NCI-H1105 (cell line): ENCODE results near the gene MTF2.
"Not testable (repeated sequence)": the region's sequence is repeated elsewhere in the genome, so short reads cannot be mapped to it uniquely, and the experiment has no call there.

ENCODE experiments used
- DNase-seq: peaks from one replicate; lab custom pipeline; 2025; lab: John Stamatoyannopoulos, UW

Gene MTF2

DNA sequence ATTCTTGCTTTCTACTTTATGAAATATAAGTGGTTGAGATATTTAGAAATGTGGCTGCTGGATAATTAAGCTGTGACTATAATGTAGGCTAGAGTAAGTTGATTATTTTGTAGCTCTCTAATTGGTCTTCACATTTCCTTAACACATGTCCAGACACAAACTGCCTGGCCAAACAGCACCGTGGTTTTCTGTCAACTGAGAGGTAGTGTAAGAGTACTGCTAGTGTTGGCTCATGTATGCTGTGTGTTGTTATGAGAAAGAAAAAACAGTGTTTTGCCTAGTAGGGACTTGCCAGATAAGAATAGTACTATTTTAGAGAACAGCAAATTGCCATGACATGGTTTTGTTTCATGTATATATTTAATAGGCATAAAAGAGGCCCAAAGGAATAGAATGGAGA lies 64.1 kb downstream of the MTF2 start:
- DNase-seq: no peak

DNA sequence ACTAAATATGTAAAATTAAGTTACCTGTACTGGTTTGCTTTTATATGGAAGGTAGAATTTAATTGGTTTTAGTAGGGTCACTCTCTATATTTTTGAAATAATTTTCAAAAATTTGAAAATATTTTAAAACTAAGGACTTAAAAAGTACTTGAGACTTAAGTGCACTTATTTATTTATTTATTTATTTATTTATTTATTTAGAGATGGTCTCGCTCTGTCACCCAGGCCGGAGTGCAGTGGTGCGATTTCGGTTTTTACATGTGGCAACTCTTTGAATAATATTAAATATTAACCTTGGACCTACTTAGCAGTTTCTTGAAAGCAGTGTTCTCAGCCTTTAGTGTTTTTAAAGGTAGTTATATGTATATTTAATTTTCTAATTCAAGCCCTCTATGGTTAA lies 64.7 kb downstream of the MTF2 start:
- no peak for DNase-seq

GRCh38 chr1:93148001-93148400 lies 68.9 kb downstream of the MTF2 start:
- no peak for DNase-seq

- no peak for DNase-seq
Measured at GRCh38 chr1:93150729-93151128, 71.6 kb downstream of the MTF2 start.

- no peak for DNase-seq
Measured at GRCh38 chr1:93151474-93151873, 72.4 kb downstream of the MTF2 start.

GRCh38 chr1:93152835-93153234 lies 73.8 kb downstream of the MTF2 start:
- no peak for DNase-seq

GRCh38 chr1:93154898-93155297 lies 75.8 kb downstream of the MTF2 start:
- DNase-seq: no peak

DNA sequence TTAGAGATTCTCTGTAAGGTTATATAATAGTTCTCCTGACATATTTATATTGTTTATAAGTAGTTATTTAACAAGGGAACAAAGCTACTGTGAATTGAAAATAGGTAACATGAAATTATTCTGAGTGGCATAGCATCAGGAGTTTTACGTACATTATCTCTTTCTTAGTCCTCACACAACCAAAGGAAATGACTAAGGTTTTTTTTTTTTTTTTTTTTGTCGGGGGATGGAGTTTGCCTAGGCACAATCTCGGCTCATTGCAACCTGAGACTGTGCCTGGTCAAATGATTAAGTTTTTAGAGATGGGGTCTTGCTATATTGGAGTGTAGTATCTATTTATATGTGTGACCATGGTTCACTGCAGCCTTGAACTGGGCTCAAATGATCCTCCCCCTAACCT lies 76.3 kb downstream of the MTF2 start:
- no peak for DNase-seq

- no peak for DNase-seq
Measured at GRCh38 chr1:93159337-93159736, 80.3 kb downstream of the MTF2 start.

DNA sequence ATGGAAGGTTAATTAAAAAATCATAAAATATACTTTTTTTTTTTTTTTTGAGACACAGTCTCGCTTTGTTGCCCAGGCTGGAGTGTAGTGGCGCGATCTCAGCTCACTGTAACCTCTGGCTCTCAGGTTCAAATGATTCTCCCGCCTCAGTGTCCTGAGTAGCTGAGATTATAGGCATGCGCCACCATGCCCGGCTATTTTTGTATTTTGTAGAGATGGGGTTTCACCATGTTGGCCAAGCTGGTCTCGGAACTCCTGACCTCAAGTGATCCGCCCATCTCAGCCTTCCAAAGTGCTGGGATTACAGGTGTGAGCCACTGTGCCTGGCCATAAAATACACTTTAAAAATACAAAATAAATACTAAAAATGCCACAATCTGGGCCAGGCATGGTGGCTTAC lies 84.2 kb downstream of the MTF2 start:
- DNase-seq: not testable (repeated sequence)

DNA sequence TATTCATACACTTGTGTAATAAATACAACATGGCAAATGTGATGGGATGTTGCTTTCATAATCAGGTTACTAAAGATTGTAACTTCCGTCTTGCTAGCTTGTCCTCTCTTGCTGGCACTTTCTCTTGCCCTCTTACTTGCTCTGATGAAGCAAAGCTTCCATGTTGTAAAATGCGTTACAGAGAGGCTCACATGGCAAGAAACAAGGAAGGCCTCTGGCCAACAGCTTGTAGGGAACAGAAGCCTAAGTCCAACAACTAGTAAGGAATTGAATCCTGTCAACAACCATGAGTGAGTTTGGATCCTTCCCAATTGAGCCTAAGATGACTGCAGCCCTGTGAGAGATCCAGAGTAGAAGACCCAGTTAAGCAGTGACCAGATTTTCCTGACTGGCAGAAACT lies 85.7 kb downstream of the MTF2 start:
- DNase-seq: no peak

GRCh38 chr1:93165895-93166294 lies 86.8 kb downstream of the MTF2 start:
- not testable (repeated sequence) for DNase-seq

- no peak for DNase-seq
Measured at GRCh38 chr1:93167006-93167405, 87.9 kb downstream of the MTF2 start.

DNA sequence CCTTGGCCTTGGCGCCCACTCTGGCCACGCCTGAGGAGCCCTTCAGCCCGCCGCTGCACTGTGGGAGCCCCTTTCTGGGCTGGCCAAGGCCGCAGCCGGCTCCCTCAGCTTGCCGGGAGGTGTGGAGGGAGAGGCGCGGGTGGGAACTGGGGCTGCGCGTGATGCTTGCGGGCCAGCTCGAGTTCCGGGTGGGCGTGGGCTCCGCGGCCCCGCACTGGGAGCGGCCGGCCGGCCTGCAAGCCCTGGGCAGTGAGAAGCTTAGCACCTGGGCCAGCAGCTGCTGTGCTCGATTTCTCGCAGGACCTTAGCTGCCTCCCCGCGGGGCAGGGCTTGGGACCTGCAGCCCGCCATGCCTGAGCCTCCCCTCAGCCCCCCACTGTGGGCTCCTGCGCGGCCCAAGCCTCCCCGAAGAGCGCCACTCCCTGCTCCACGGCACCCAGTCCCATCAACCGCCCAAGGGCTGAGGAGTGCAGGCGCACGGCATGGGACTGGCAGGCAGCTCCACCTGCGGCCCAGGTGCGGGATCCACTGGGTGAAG lies 91.1 kb downstream of the MTF2 start:
- not testable (repeated sequence) for DNase-seq

DNA sequence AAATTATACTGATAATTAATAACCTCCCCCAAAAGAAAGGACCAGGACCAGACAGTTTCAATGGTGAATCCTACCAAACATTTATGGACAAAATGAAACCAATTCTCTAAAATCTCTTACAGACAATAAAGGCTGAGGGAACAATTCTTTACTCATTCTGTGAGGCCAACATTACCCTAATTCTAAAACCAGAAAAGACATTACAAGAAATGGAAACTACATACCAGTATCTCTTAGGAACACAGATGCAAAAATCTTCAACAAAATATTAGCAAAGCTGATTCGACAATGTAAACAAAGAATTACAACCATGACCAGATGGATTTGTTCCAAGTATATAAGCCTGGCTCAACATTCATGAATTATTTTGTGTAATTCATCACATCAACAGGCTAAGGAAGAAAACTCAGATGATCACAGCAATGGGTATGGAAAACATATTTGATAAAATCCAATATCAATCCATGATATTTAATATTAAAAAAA lies 92.5 kb downstream of the MTF2 start:
- DNase-seq: no peak

DNA sequence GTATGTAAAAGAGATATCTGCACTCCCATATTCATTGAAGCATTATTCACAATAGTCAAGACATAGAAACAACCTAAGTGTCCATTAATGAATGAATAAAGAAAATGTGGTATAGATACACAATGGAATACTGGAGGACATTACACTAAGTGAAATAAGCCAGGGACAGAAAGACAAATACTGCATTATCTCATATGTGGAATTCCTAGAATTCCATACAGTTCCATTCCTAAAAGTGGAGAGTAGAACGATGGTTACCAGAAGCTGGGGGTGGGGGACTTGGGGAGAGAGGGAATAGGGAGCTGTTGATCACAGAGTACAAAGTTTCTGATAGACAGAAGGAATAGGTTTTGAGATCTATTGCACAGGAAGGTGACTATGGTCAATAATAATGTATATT lies 93.7 kb downstream of the MTF2 start:
- DNase-seq: no peak

GRCh38 chr1:93174638-93175037 lies 95.6 kb downstream of the MTF2 start:
- not testable (repeated sequence) for DNase-seq

DNA sequence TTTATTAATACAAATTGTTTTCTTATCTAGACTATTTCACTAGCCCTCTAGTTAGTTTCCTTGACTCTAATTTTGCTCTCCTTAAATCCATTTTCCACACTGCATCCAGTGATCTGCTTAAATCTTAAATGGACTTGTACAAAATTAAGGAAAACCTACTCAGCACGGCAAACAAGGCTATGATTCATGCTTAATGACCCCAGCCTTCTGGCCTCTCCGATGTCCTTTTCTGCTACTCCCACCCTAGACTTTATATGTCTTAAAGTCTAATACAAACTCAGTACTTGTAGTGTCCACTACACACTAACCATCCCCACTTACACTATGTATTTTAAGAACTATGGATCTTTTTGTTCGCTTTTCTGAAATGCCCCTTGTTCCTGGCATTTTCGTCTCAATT lies 98.9 kb downstream of the MTF2 start:
- DNase-seq: no peak

- DNase-seq: no peak
Measured at GRCh38 chr1:93178418-93178817, 99.3 kb downstream of the MTF2 start.

DNA sequence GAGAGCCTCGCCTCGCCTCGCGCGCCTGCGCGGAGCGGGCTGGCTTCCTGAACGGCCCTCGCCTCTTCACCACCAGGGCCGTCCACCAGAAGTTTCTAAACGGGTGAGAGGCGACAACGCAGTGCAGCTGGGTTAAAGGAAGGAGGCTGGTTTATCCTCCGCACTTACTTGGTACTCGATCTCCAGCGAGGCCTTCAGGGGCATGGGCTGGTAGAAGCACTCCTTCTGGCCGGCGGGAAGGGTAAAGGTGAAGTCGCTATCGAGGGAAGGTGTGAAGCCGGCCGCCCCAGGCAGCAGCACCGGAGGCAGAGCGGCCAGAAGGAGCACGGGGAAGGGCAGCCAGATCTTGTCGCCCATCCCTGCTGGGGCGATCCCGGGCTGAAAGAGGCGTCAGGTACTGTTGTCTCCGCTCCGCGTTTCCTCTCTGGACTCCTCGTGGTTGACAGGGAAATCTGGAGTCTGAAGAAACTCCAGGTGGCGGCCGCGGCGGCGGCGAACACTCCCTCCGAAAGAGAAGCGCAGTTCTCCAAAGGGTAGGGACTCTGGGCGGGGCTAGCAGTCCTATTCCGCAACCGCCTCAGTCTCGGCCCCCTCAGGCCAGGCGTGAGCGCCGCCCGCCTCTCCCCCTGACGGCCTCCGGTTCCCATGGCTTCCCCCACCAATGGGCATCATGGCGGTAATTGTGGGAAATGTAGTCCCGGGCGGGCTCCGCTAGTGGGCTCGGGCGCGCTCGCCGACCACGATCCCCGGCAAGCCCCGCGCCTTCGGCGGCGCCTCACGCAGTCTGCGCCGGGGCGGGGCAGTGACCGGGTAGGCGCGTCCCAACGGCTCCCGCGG lies 101.0 kb downstream of the MTF2 start, which contains the start of gene TMED5:
Gene TMED5 (minus strand): TSS at position 528 of the 837 bp plus-strand sequence. CDS start 171 bp downstream, at position 357.
- peak; percentile 98 for DNase-seq

DNA sequence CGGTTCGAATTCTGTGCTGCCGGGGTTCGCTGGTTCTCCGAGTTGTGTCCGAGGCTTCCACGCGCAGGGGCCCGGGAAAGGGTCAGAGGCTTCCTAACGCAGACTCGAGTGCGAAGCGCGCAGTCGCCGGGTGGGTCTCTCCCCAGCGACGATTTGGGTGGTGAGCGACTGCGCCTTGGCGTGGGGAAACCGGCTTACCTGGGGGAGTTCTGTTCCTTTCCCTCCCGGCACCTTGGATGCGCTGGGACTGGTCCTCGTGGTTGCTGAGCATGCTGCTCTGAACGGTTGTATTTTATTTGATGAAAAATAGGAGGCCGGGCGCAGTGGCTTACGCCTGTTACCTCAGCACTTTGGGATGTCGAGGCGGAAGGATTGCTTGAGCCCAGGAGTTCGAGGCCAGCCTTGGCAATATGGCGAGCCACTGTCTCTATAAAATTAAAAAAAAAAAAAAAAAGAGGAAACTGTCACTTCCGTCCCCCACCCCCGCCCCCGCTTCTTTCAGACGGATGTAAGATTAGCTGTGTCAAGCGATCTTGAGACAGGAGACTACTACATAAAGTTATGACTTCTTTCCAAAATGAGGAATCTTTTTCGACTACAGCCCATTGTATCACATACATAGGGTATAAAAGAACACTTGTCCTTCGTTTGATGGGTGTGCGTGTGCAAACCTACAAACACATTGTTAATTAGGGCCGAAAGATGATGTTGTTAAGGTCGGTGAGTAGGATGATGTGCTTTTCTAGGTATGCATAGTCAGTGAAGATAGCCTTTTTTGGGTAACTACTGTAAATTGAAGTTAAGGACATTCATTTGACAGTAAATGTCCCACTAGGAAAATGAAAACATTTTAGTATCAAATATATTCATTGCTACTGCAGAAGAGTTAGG lies 101.9 kb downstream of the MTF2 start, which contains the start of gene CCDC18:
Gene CCDC18 (plus strand): TSS at position 2 of the 891 bp plus-strand sequence. CDS start 2,638 bp downstream, outside the sequence.
- peak; percentile 48 for DNase-seq

DNA sequence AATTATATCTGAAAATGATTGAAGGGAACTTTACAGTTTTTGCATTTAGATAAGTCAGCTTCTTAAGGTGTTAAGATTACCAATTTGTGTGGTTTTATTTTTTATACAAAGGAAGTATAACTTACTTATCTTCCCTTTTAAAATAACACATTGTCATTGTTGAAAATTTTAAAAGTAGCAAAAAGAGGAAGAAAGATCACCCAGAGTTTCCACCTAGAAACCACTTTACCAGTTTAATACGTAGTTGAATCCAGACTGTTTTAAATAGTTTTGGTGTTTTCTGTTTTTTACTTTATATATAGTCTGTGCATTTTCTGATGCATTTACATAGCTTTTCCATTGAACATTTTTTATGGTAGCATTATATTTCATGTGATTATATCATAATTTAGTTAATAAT lies 107.6 kb downstream of the MTF2 start:
- no peak for DNase-seq
